Measurements from ENCODE around the gene NCAPG.

DNA sequence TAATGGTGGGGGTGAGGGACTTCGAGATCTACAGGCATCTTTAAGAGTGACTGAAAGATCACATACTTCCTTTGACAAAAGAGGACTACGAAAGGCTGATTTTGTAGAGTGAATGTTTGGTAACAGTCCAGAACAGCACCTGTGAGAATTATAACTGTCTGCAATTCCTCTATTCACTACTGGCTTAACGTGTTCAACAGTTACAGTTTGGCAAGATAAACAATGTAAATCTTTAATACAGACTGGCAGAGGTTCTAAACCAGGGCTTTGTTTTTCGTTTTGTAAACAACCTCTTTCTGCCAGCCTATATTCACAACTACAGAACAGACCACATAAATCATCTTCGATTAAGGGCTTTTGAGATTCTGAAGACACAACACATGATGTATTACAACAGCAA lies 66.9 kb downstream of the NCAPG start:
- TF ChIP-seq HDGF (IDR thresholded peaks at IDR 0.05; ENCODE audit: borderline replicate concordance): no peak
- TF ChIP-seq TARDBP (IDR thresholded peaks at IDR 0.05): no peak
- no peak for TF ChIP-seq LEF1 (IDR thresholded peaks at IDR 0.05; ENCODE audit: borderline replicate concordance)
- TF ChIP-seq ZNF384 (IDR thresholded peaks at IDR 0.05): no peak
- no peak for TF ChIP-seq BHLHE40 (IDR thresholded peaks at IDR 0.05; ENCODE audit: borderline replicate concordance)
- no peak for TF ChIP-seq ARNT (IDR thresholded peaks at IDR 0.05)
- TF ChIP-seq FOXM1 (IDR thresholded peaks at IDR 0.05; ENCODE audit: borderline replicate concordance): no peak
- no peak for TF ChIP-seq SP1 (IDR thresholded peaks at IDR 0.05)
- TF ChIP-seq FOXA1 (IDR thresholded peaks at IDR 0.05): no peak
- no peak for TF ChIP-seq FOXK2 (IDR thresholded peaks at IDR 0.05)

Measured in HEK293T (cell line).